Caco-2 (cell line): Measurements from ENCODE around the gene SLC12A5. TPM values are rescaled to one million over a fixed set of nuclear protein-coding genes. Genes with fewer than 3 reads are reported as not detected.

Experiments
- BruUV-seq: library from RNA; stranded (reverse); fragments of 400-500 nt; replicated peaks from 2 replicates; lab custom pipeline; 2021; lab: Mats Ljungman, UMichigan
- CTCF ChIA-PET: fragments of 300-600 bp; sonication (Branson Sonifier 250); formaldehyde crosslinking; loops from one replicate; lab custom pipeline; 2022; ENCODE audit warnings: antibody characterized with exemption; lab: Charles Lee
- POLR2A ChIA-PET: fragments of 300-600 bp; sonication (Branson Sonifier 250); formaldehyde crosslinking; loops from one replicate; lab custom pipeline; 2022; ENCODE audit warnings: antibody characterized with exemption; lab: Charles Lee
- DNase-seq, 2 experiments: peaks; one replicate each; pipeline versions ENCODE4 v3.0.0 to v3.0.0-alpha.2; 2020 to 2022
- H3K27me3 ChIP-seq: replicated peaks from 2 replicates; pipeline ENCODE4 v1.6.0; 2011; ENCODE audit warnings: low read length; ENCODE audit not compliant: control insufficient read depth, insufficient read depth
- H3K36me3 ChIP-seq: 2 replicates; pipeline ENCODE4 v1.5.1; 2011; ENCODE audit warnings: low read length; ENCODE audit not compliant: control insufficient read depth, insufficient read depth
- H3K4me1 ChIP-seq: fragments of 250-450 bp; sonication (Bioruptor Pico); 2 replicates; pipeline ENCODE4 v1.5.1; 2020; ENCODE audit warnings: mild to moderate bottlenecking
- H3K4me3 ChIP-seq: 2 replicates; pipeline ENCODE4 v1.5.1; 2011; ENCODE audit warnings: low read depth, mild to moderate bottlenecking, control low read depth, low read length
- H3K9me3 ChIP-seq: fragments of 250-450 bp; sonication (Bioruptor Pico); 2 replicates; pipeline ENCODE4 v1.5.1; 2020; ENCODE audit warnings: mild to moderate bottlenecking, moderate library complexity
- H3K27ac Mint-ChIP-seq: one replicate; pipeline ENCODE4 v1.8.0; 2022; ENCODE audit warnings: mixed read lengths; ENCODE audit not compliant: unreplicated experiment
- H3K27me3 Mint-ChIP-seq: one replicate; pipeline ENCODE4 v1.8.0; 2022; ENCODE audit warnings: mixed read lengths; ENCODE audit not compliant: insufficient read depth, unreplicated experiment
- H3K36me3 Mint-ChIP-seq: one replicate; pipeline ENCODE4 v1.8.0; 2022; ENCODE audit warnings: mild to moderate bottlenecking, mixed read lengths; ENCODE audit not compliant: insufficient read depth, unreplicated experiment
- H3K4me1 Mint-ChIP-seq: one replicate; pipeline ENCODE4 v1.8.0; 2022; ENCODE audit warnings: low read depth, mixed read lengths; ENCODE audit not compliant: unreplicated experiment
- H3K4me3 Mint-ChIP-seq: one replicate; pipeline ENCODE4 v1.8.0; 2022; ENCODE audit warnings: mild to moderate bottlenecking, moderate library complexity, mixed read lengths; ENCODE audit not compliant: unreplicated experiment
- H3K9me3 Mint-ChIP-seq: one replicate; pipeline ENCODE4 v1.8.0; 2022; ENCODE audit warnings: mixed read lengths; ENCODE audit not compliant: unreplicated experiment
- CTCF ChIP-seq, 2 experiments: fragments of 200-600 bp in 1 of 2; IDR thresholded peaks; 1 replicate in 1 of 2; 2 replicates in 1 of 2; pipeline versions ENCODE4 v1.5.1 to v1.8.0; 2011 to 2022; ENCODE audit warnings: antibody characterized with exemption in 1 of 2, control low read depth in 1 of 2, inconsistent platforms in 1 of 2, low read depth in 1 of 2, low read length in 1 of 2, mild to moderate bottlenecking in 1 of 2, moderate library complexity in 1 of 2; ENCODE audit not compliant: insufficient read depth in 1 of 2, severe bottlenecking in 1 of 2, unreplicated experiment in 1 of 2
- intact Hi-C: fragments of 100-400 bp; cut with micrococcal nuclease; formaldehyde crosslinking; loops from one replicate; pipeline ENCODE4 v1.10.0; 2022; ENCODE audit not compliant: unreplicated experiment
- total RNA-seq: library from RNA; stranded (reverse); gene quantifications from 2 replicates; pipeline ENCODE4 v1.2.3, GENCODE V29; 2022

SLC12A5 gene
- total RNA-seq, 1 experiment from 2014 or later: 1.9 TPM

- POLR2A ChIA-PET: no interaction called here
- H3K4me3 ChIP-seq: no peak overlapping the region
- CTCF ChIA-PET: interaction anchor here (1.6 kb wide), 1 partner anchor 16 kb away, joined by 5 read pairs; no protein-coding TSS in a partner anchor
- no peak for TF ChIP-seq CTCF (IDR thresholded peaks at IDR 0.05; ENCODE audit: insufficient read depth in 1 of 2, low read depth in 1 of 2, low read length in 1 of 2, severe bottlenecking in 1 of 2, unreplicated experiment in 1 of 2)
- H3K4me1 Mint-ChIP-seq: no peaks in the 10 kb centered on the region
- no peaks in the 10 kb centered on the region for H3K9me3 ChIP-seq
- no peak overlapping the region for H3K4me3 Mint-ChIP-seq
- no TSS peak for BruUV-seq
- no peak for DNase-seq
- no peak overlapping the region for H3K27ac Mint-ChIP-seq
- H3K9me3 Mint-ChIP-seq: no peaks in the 10 kb centered on the region
- no peaks in the 10 kb centered on the region for H3K4me1 ChIP-seq
- peaks cover 22% of the 10 kb centered on the region for H3K27me3 Mint-ChIP-seq
- peaks cover 1% of the 10 kb centered on the region; the same call in 1 of the 2 replicates for H3K27me3 ChIP-seq
- H3K36me3 Mint-ChIP-seq: no peaks in the 10 kb centered on the region
- intact Hi-C loops: no loop called here
- H3K36me3 ChIP-seq: no peaks in the 10 kb centered on the region
Observed at GRCh38 chr20:46030284-46031013, 1.4 kb downstream of the SLC12A5 start.

GRCh38 chr20:46031014-46031569 is 2.1 kb downstream of the SLC12A5 start:
- CTCF ChIA-PET: no interaction called here
- Histone ChIP-seq H3K4me1 (no peaks in the 10 kb centered on the region), H3K4me3 (no peak overlapping the region), H3K27me3 (peaks cover 1% of the 10 kb centered on the region; the same call in 1 of the 2 replicates), H3K9me3 (no peaks in the 10 kb centered on the region), H3K36me3 (no peaks in the 10 kb centered on the region)
- POLR2A ChIA-PET: no interaction called here
- no peak for TF ChIP-seq CTCF (IDR thresholded peaks at IDR 0.05; ENCODE audit: insufficient read depth in 1 of 2, low read depth in 1 of 2, low read length in 1 of 2, severe bottlenecking in 1 of 2, unreplicated experiment in 1 of 2)
- no peaks in the 10 kb centered on the region for H3K4me1 Mint-ChIP-seq
- no peak overlapping the region for H3K27ac Mint-ChIP-seq
- H3K9me3 Mint-ChIP-seq: no peaks in the 10 kb centered on the region
- DNase-seq: no peak
- H3K4me3 Mint-ChIP-seq: no peak overlapping the region
- peaks cover 21% of the 10 kb centered on the region for H3K27me3 Mint-ChIP-seq
- H3K36me3 Mint-ChIP-seq: no peaks in the 10 kb centered on the region
- no TSS peak for BruUV-seq
- intact Hi-C loops: no loop called here

- Histone ChIP-seq H3K36me3 (no peaks in the 10 kb centered on the region), H3K4me3 (no peak overlapping the region), H3K4me1 (no peaks in the 10 kb centered on the region), H3K27me3 (peaks cover 1% of the 10 kb centered on the region; the same call in 1 of the 2 replicates), H3K9me3 (no peaks in the 10 kb centered on the region)
- Mint-ChIP-seq H3K9me3 (no peaks in the 10 kb centered on the region), H3K4me1 (no peaks in the 10 kb centered on the region), H3K27me3 (peaks cover 21% of the 10 kb centered on the region), H3K27ac (no peak overlapping the region), H3K4me3 (no peak overlapping the region), H3K36me3 (no peaks in the 10 kb centered on the region)
- ChIA-PET CTCF (interaction anchor here (0.7 kb wide), 1 partner anchor 375 kb away, joined by 6 read pairs; no protein-coding TSS in a partner anchor), POLR2A (no interaction called here)
- no TSS peak for BruUV-seq
- intact Hi-C loops: no loop called here
- TF ChIP-seq CTCF (IDR thresholded peaks at IDR 0.05; ENCODE audit: insufficient read depth in 1 of 2, low read depth in 1 of 2, low read length in 1 of 2, severe bottlenecking in 1 of 2, unreplicated experiment in 1 of 2): no peak
- peak in 1 of 2 experiments; percentile 45 for DNase-seq
Observed at GRCh38 chr20:46031701-46032254, 2.8 kb downstream of the SLC12A5 start.
